ENCODE measurements around the gene PTCH2. TPM values are rescaled to one million over a fixed set of nuclear protein-coding genes. Genes with fewer than 3 reads are reported as not detected.

PTCH2 gene
- total RNA-seq, 1 experiment from 2014 or later = 0.79 TPM

- POLR2A ChIA-PET = interaction anchor here (0.6 kb wide), 1 partner anchor 15 kb away, joined by 3 read pairs; no protein-coding TSS in a partner anchor
- intact Hi-C loops (cut with micrococcal nuclease) = no loop called here
- H3K27me3 Mint-ChIP-seq (ENCODE audit: insufficient read depth, unreplicated experiment) = no peaks in the 10 kb centered on the region
- CTCF ChIA-PET = interaction anchor here (0.5 to 0.7 kb wide), 2 partner anchors 24 to 56 kb away, joined by 3 to 4 read pairs; partner anchors contain the start of gene PLK3
- H3K4me1 Mint-ChIP-seq (ENCODE audit: insufficient read depth, unreplicated experiment) = no peaks in the 10 kb centered on the region
- TF ChIP-seq CTCF (IDR thresholded peaks at IDR 0.05; ENCODE audit: unreplicated experiment) = no peak
- no peaks in the 10 kb centered on the region for H3K9me3 Mint-ChIP-seq (ENCODE audit: unreplicated experiment)
- H3K4me3 Mint-ChIP-seq (ENCODE audit: unreplicated experiment) = no peak overlapping the region
- peaks cover 32% of the 10 kb centered on the region for H3K36me3 Mint-ChIP-seq (ENCODE audit: insufficient read depth, unreplicated experiment)
- peak overlapping the region; percentile 32 for H3K27ac Mint-ChIP-seq (ENCODE audit: low read depth, unreplicated experiment)
- DNase-seq (ENCODE audit: unreplicated experiment) = peak; percentile 32
- BruUV-seq (replicated peaks) = no TSS peak
Observed at GRCh38 chr1:44855742-44856141, 12.7 kb upstream of the PTCH2 start.

- Mint-ChIP-seq H3K27me3 (ENCODE audit: insufficient read depth, unreplicated experiment) (no peaks in the 10 kb centered on the region), H3K4me3 (ENCODE audit: unreplicated experiment) (no peak overlapping the region), H3K4me1 (ENCODE audit: insufficient read depth, unreplicated experiment) (no peaks in the 10 kb centered on the region), H3K27ac (ENCODE audit: low read depth, unreplicated experiment) (no peak overlapping the region), H3K36me3 (ENCODE audit: insufficient read depth, unreplicated experiment) (peaks cover 40% of the 10 kb centered on the region), H3K9me3 (ENCODE audit: unreplicated experiment) (no peaks in the 10 kb centered on the region)
- TF ChIP-seq CTCF (IDR thresholded peaks at IDR 0.05; ENCODE audit: unreplicated experiment) = no peak
- ChIA-PET POLR2A (no interaction called here), CTCF (interaction anchor here (0.6 to 0.7 kb wide), 3 partner anchors 149 to 339 kb away, joined by 3 read pairs; no protein-coding TSS in a partner anchor)
- intact Hi-C loops (cut with micrococcal nuclease) = no loop called here
- no peak for DNase-seq (ENCODE audit: unreplicated experiment)
- no TSS peak for BruUV-seq (replicated peaks)
Observed at GRCh38 chr1:44854970-44855369, 11.9 kb upstream of the PTCH2 start.

DNA sequence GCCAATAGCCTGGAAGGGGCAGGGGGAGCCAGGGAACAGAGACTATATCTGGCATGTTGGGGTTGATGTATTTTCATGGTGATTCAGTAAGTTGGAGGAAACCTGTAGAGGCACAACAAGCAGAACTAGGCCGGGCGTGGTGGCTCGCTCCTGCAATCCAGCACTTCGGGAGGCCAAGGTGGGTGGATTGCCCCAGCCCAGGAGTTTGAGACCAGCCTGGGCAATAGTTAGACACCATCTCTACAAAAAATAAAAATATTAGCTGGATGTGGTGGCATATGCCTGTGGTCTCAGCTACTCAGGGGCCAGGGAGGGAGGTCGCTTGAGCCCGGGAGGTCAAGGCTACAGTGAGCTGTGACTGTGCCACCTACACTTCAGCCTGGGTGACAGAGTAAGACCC, 10.1 kb upstream of the PTCH2 start:
- Mint-ChIP-seq H3K9me3 (ENCODE audit: unreplicated experiment) (no peaks in the 10 kb centered on the region), H3K4me3 (ENCODE audit: unreplicated experiment) (no peak overlapping the region), H3K4me1 (ENCODE audit: insufficient read depth, unreplicated experiment) (no peaks in the 10 kb centered on the region), H3K27me3 (ENCODE audit: insufficient read depth, unreplicated experiment) (no peaks in the 10 kb centered on the region), H3K27ac (ENCODE audit: low read depth, unreplicated experiment) (no peak overlapping the region), H3K36me3 (ENCODE audit: insufficient read depth, unreplicated experiment) (peaks cover 34% of the 10 kb centered on the region)
- intact Hi-C loops (cut with micrococcal nuclease) = no loop called here
- TF ChIP-seq CTCF (IDR thresholded peaks at IDR 0.05; ENCODE audit: unreplicated experiment) = no peak
- ChIA-PET CTCF (interaction anchor here (0.6 to 1.4 kb wide), 3 partner anchors 17 to 1565 kb away, joined by 3 to 8 read pairs (median 3); no protein-coding TSS in a partner anchor), POLR2A (interaction anchor here (0.7 to 1.2 kb wide), 2 partner anchors 9 to 226 kb away, joined by 3 to 4 read pairs; no protein-coding TSS in a partner anchor)
- no TSS peak for BruUV-seq (replicated peaks)
- no peak for DNase-seq (ENCODE audit: unreplicated experiment)

GRCh38 chr1:44851308-44851707, 8.3 kb upstream of the PTCH2 start:
- ChIA-PET CTCF (no interaction called here), POLR2A (interaction anchor here (0.6 kb wide), 1 partner anchor 19 kb away, joined by 3 read pairs; no protein-coding TSS in a partner anchor)
- no peak for DNase-seq (ENCODE audit: unreplicated experiment)
- no peak overlapping the region for H3K4me3 Mint-ChIP-seq (ENCODE audit: unreplicated experiment)
- H3K9me3 Mint-ChIP-seq (ENCODE audit: unreplicated experiment) = no peaks in the 10 kb centered on the region
- no TSS peak for BruUV-seq (replicated peaks)
- H3K27ac Mint-ChIP-seq (ENCODE audit: low read depth, unreplicated experiment) = no peak overlapping the region
- no peak for TF ChIP-seq CTCF (IDR thresholded peaks at IDR 0.05; ENCODE audit: unreplicated experiment)
- no peaks in the 10 kb centered on the region for H3K27me3 Mint-ChIP-seq (ENCODE audit: insufficient read depth, unreplicated experiment)
- intact Hi-C loops (cut with micrococcal nuclease) = no loop called here
- no peaks in the 10 kb centered on the region for H3K4me1 Mint-ChIP-seq (ENCODE audit: insufficient read depth, unreplicated experiment)
- peaks cover 24% of the 10 kb centered on the region for H3K36me3 Mint-ChIP-seq (ENCODE audit: insufficient read depth, unreplicated experiment)

Measured in MCF 10A (cell line).